Mesendoderm (in vitro differentiated cells): Measurements from ENCODE around the gene SV2C.

Experiments used
- DNase-seq: peaks from one replicate; pipeline ENCODE4 v3.0.0; 2013
- H2AK5ac ChIP-seq: 2 replicates; pipeline ENCODE4 v1.6.1; 2013; ENCODE audit warnings: low read length, inconsistent platforms
- H2BK120ac ChIP-seq: 2 replicates; pipeline ENCODE4 v1.6.1; 2013; ENCODE audit warnings: low read depth, mild to moderate bottlenecking, low read length, moderate library complexity, mixed read lengths
- H2BK15ac ChIP-seq: replicated peaks from 2 replicates; pipeline ENCODE4 v1.6.1; 2013; ENCODE audit warnings: low read depth, mild to moderate bottlenecking, moderate library complexity
- H2BK5ac ChIP-seq: 2 replicates; pipeline ENCODE4 v1.6.1; 2013; ENCODE audit warnings: low read length, inconsistent platforms
- H3K18ac ChIP-seq: 2 replicates; pipeline ENCODE4 v1.6.1; 2013; ENCODE audit warnings: mild to moderate bottlenecking, low read length, mixed read lengths
- H3K23ac ChIP-seq: one replicate; pipeline ENCODE4 v1.6.1; 2013; ENCODE audit warnings: low read length
- H3K27ac ChIP-seq: 2 replicates; pipeline ENCODE4 v1.5.1; 2013; ENCODE audit warnings: low read depth, mild to moderate bottlenecking, inconsistent platforms, low read length, moderate library complexity
- H3K27me3 ChIP-seq: 2 replicates; pipeline ENCODE4 v1.6.1; 2013; ENCODE audit warnings: low read length, control low read depth, mild to moderate bottlenecking, inconsistent platforms; ENCODE audit not compliant: insufficient read depth, poor library complexity
- H3K36me3 ChIP-seq: 2 replicates; pipeline ENCODE4 v1.6.1; 2013; ENCODE audit warnings: low read length, inconsistent platforms; ENCODE audit not compliant: control insufficient read depth, insufficient read depth
- H3K4ac ChIP-seq: one replicate; pipeline ENCODE4 v1.6.1; 2013; ENCODE audit warnings: low read depth, mild to moderate bottlenecking, low read length, moderate library complexity
- H3K4me1 ChIP-seq: 2 replicates; pipeline ENCODE4 v1.6.1; 2013; ENCODE audit warnings: low read depth, low read length, inconsistent platforms; ENCODE audit not compliant: control insufficient read depth
- H3K4me2 ChIP-seq: 2 replicates; pipeline ENCODE4 v1.6.1; 2013; ENCODE audit warnings: low read length
- H3K4me3 ChIP-seq: 2 replicates; pipeline ENCODE4 v1.5.1; 2013; ENCODE audit warnings: mild to moderate bottlenecking, low read length
- H3K56ac ChIP-seq: one replicate; pipeline ENCODE4 v1.6.1; 2013; ENCODE audit warnings: low read length
- H3K79me1 ChIP-seq: 2 replicates; pipeline ENCODE4 v1.6.1; 2013; ENCODE audit warnings: low read length, inconsistent platforms
- H3K79me2 ChIP-seq: 2 replicates; pipeline ENCODE4 v1.6.1; 2013; ENCODE audit warnings: mild to moderate bottlenecking, low read length; ENCODE audit not compliant: control insufficient read depth, insufficient read depth
- H3K9ac ChIP-seq: 2 replicates; pipeline ENCODE4 v1.6.1; 2013; ENCODE audit warnings: low read length, inconsistent platforms
- H4K5ac ChIP-seq: one replicate; pipeline ENCODE4 v1.6.1; 2013; ENCODE audit warnings: low read length
- H4K8ac ChIP-seq: one replicate; pipeline ENCODE4 v1.6.1; 2013; ENCODE audit warnings: low read depth, mild to moderate bottlenecking, control low read depth, low read length, moderate library complexity
- WGBS: extraction: QIAGEN DNeasy Blood & Tissue Kit; methylation state at CpG from one replicate; pipeline ENCODE4 v1.1.7; 2013; ENCODE audit warnings: low lambda C conversion rate, missing lambda C conversion rate; ENCODE audit not compliant: insufficient coverage; ENCODE audit errors: extremely low coverage; 5-methylcytosine and 5-hydroxymethylcytosine counted together

The SV2C gene

DNA sequence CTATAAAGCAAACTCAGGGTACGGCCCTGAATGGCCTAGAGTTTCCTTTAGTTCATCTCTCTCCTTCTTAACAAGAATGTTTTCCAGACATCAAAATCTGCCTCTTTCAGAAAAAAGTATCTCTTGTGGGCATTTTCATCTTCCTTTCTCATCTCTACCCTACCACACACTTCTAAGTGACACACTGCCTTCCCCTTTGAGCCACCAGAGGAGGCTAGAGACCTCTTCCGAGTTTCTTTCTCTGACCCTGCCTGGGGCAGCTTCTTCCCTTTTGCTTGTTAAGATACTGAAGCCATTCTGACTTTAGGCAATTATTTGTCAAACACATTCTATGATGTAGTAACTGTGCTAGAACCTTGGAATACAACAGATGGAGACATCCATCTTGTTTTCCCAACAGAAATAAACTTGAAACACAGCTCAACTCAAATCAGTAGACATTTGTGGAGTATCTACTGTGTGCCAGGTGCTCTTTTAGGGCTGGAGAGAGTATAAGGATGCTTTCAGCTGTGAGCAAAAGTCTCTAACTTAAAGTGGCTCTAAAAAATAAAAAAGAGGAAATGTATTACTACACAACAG, 8.6 kb upstream of the SV2C start:
- WGBS = no CpG with 5 or more reads among the region's 2 CpGs
- Histone ChIP-seq H2AK5ac (no peak overlapping the region), H3K27me3 (peaks cover 3% of the 10 kb centered on the region), H4K8ac (no peak overlapping the region), H3K79me1 (no peaks in the 10 kb centered on the region), H3K23ac (no peak overlapping the region), H3K4me1 (no peaks in the 10 kb centered on the region), H3K18ac (no peak overlapping the region), H3K4me3 (no peak overlapping the region), H2BK120ac (no peak overlapping the region), H3K56ac (no peak overlapping the region), H3K79me2 (no peaks in the 10 kb centered on the region), H3K9ac (no peak overlapping the region), H2BK15ac (no peak overlapping the region), H2BK5ac (no peak overlapping the region), H3K4me2 (no peak overlapping the region), H3K4ac (no peak overlapping the region), H3K27ac (no peak overlapping the region), H4K5ac (no peak overlapping the region), H3K36me3 (no peaks in the 10 kb centered on the region)
- DNase-seq = peak; percentile 65

- Histone ChIP-seq H3K79me2 (no peaks in the 10 kb centered on the region), H2AK5ac (no peak overlapping the region), H3K79me1 (no peaks in the 10 kb centered on the region), H3K27ac (no peak overlapping the region), H3K4me3 (no peak overlapping the region), H3K4me1 (no peaks in the 10 kb centered on the region), H4K5ac (no peak overlapping the region), H3K9ac (no peak overlapping the region), H2BK120ac (no peak overlapping the region), H3K27me3 (peaks cover 34% of the 10 kb centered on the region), H4K8ac (no peak overlapping the region), H2BK15ac (no peak overlapping the region), H3K36me3 (no peaks in the 10 kb centered on the region), H3K18ac (no peak overlapping the region), H3K56ac (peak overlapping the region; percentile 53), H3K4ac (no peak overlapping the region), H2BK5ac (no peak overlapping the region), H3K4me2 (peak overlapping the region; percentile 67), H3K23ac (peak overlapping the region; percentile 48)
- peak; percentile 5 for DNase-seq
- WGBS = no CpG with 5 or more reads among the region's 45 CpGs
These were observed 1.1 kb upstream of the SV2C start for GRCh38 chr5:76081811-76082771.

- Histone ChIP-seq H3K79me1 (no peaks in the 10 kb centered on the region), H3K9ac (peak overlapping the region; percentile 16), H3K56ac (peak overlapping the region; percentile 11), H4K5ac (no peak overlapping the region), H3K4me1 (no peaks in the 10 kb centered on the region), H3K23ac (no peak overlapping the region), H3K4me3 (peak overlapping the region; percentile 0), H4K8ac (no peak overlapping the region), H3K27ac (no peak overlapping the region), H2AK5ac (no peak overlapping the region), H3K27me3 (peaks cover 34% of the 10 kb centered on the region), H3K36me3 (no peaks in the 10 kb centered on the region), H3K4ac (no peak overlapping the region), H2BK5ac (no peak overlapping the region), H3K4me2 (peak overlapping the region; percentile 66), H2BK120ac (no peak overlapping the region), H3K79me2 (no peaks in the 10 kb centered on the region), H2BK15ac (no peak overlapping the region), H3K18ac (peak overlapping the region; percentile 32)
- peak; percentile 76 for DNase-seq
- WGBS = no CpG with 5 or more reads among the region's 50 CpGs
These were observed 642 bp downstream of the SV2C start for GRCh38 chr5:76083555-76084495.

DNA sequence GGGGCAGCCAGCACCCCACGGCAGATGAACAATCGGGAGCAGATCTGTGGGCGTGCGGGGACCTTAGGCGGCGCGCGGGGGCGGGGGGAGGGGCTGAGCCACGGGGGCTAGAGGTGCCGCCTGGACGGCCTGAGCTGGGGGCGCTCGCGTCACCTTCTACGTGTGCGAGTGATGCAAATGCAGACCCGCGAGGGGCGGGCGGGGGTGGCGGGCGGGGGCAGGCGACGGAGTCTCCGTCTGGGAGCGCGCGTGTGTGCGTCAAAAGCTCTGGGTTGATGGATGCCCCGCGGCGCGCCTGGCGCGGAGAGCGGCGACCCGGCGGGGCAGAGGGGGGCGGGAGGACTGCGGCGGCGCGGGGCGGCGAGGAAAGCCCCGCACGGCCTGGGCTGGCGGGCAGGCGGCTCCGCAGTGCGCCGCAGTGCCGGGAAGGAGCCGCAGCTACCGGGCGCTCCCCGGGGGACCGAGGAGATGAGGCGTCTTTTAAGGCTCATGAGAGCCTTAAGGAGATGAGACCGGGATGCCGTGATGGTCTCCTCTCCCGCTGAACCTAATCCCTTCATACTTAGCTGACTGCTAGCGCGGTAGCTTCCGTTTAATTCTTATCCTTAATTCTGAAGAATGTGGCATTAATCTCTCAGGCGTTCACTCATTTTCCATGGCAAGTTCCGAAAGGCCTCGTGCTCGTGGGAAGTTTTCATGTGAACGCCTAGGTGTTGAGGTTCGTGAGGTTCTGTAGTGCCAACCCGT, 1.5 kb downstream of the SV2C start:
- Histone ChIP-seq H2BK5ac (no peak overlapping the region), H3K79me1 (no peaks in the 10 kb centered on the region), H3K4me1 (no peaks in the 10 kb centered on the region), H3K36me3 (no peaks in the 10 kb centered on the region), H2BK120ac (no peak overlapping the region), H4K5ac (no peak overlapping the region), H3K4ac (no peak overlapping the region), H3K27me3 (peaks cover 34% of the 10 kb centered on the region), H3K27ac (no peak overlapping the region), H3K23ac (no peak overlapping the region), H4K8ac (no peak overlapping the region), H3K4me2 (peak overlapping the region; percentile 66), H2AK5ac (no peak overlapping the region), H3K9ac (peak overlapping the region; percentile 16), H2BK15ac (no peak overlapping the region), H3K56ac (peak overlapping the region; percentile 35), H3K4me3 (no peak overlapping the region), H3K79me2 (no peaks in the 10 kb centered on the region), H3K18ac (peak overlapping the region; percentile 32)
- WGBS = no CpG with 5 or more reads among the region's 74 CpGs
- peak; percentile 40 for DNase-seq

DNA sequence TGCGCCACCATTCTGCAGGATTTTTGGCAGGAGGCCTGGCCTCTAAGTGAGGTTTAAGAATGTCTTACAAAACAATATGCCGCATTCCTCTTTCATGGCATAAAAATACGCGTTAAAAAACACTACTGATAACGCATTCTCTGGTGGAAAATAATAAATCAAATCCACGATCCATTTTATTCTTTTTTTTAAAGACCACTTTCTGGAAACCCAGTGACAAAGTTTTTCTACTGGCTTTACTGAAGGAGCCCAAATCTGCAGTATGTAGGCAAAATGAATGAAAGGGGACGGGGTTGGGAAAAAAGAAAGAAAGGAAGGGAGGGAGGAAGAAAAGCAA, 2.0 kb downstream of the SV2C start:
- DNase-seq = no peak
- Histone ChIP-seq H2BK5ac (no peak overlapping the region), H3K79me1 (no peaks in the 10 kb centered on the region), H3K4me1 (no peaks in the 10 kb centered on the region), H3K27ac (no peak overlapping the region), H2BK15ac (no peak overlapping the region), H3K36me3 (no peaks in the 10 kb centered on the region), H3K4ac (no peak overlapping the region), H3K4me2 (peak overlapping the region; percentile 11), H3K4me3 (no peak overlapping the region), H4K5ac (no peak overlapping the region), H3K79me2 (no peaks in the 10 kb centered on the region), H3K9ac (no peak overlapping the region), H4K8ac (no peak overlapping the region), H2AK5ac (no peak overlapping the region), H3K27me3 (peaks cover 32% of the 10 kb centered on the region), H3K56ac (peak overlapping the region; percentile 35), H2BK120ac (no peak overlapping the region), H3K18ac (no peak overlapping the region), H3K23ac (no peak overlapping the region)
- no CpG with 5 or more reads among the region's 7 CpGs for WGBS
